HCT116 (cell line): ENCODE results near the gene CLN6.

Experiments
- EZH2phosphoT487 ChIP-seq: fragments of 200-600 bp; IDR thresholded peaks from 2 replicates; pipeline ENCODE4 v1.6.1; 2018; ENCODE audit warnings: antibody characterized with exemption, borderline replicate concordance
- POLR2A ChIP-seq: IDR thresholded peaks from 2 replicates; pipeline ENCODE4 v1.7.0; 2011; ENCODE audit warnings: borderline replicate concordance; ENCODE audit not compliant: insufficient read depth, insufficient read length; ENCODE audit errors: extremely low read depth
- POLR2AphosphoS5 ChIP-seq: IDR thresholded peaks from 2 replicates; pipeline ENCODE4 v1.6.1; 2011; ENCODE audit warnings: mild to moderate bottlenecking, low read depth, low read length, moderate library complexity
- RAD21 ChIP-seq: IDR thresholded peaks from 2 replicates; pipeline ENCODE4 v1.6.1; 2012; ENCODE audit warnings: low read depth, mild to moderate bottlenecking
- SIN3A ChIP-seq: IDR thresholded peaks from 2 replicates; pipeline ENCODE4 v1.6.1; 2012; ENCODE audit warnings: low read depth
- TCF7L2 ChIP-seq: IDR thresholded peaks from 2 replicates; pipeline ENCODE4 v1.7.0; 2011; ENCODE audit warnings: borderline replicate concordance, inconsistent platforms; ENCODE audit not compliant: insufficient read depth, insufficient read length; ENCODE audit errors: extremely low read depth
- TF ChIP-seq, protein P1 (sequence below), 3 experiments: fragments of 200-600 bp in 1 of 3; sonication (generic) in 1 of 3; IDR thresholded peaks in 2 of 3; conservative IDR thresholded peaks in 1 of 3; 2 replicates each; pipeline ENCODE4 v1.5.1; 2012 to 2017; ENCODE audit warnings: low read depth in 2 of 3, low read length in 2 of 3, antibody characterized with exemption in 1 of 3, borderline replicate concordance in 1 of 3, control low read depth in 1 of 3, mild to moderate bottlenecking in 1 of 3, mixed read lengths in 1 of 3, mixed run types in 1 of 3, moderate library complexity in 1 of 3; ENCODE audit not compliant: insufficient read depth in 1 of 3
- TF ChIP-seq, protein P2 (sequence below): IDR thresholded peaks from 2 replicates; pipeline ENCODE4 v1.6.1; 2012

DNA sequence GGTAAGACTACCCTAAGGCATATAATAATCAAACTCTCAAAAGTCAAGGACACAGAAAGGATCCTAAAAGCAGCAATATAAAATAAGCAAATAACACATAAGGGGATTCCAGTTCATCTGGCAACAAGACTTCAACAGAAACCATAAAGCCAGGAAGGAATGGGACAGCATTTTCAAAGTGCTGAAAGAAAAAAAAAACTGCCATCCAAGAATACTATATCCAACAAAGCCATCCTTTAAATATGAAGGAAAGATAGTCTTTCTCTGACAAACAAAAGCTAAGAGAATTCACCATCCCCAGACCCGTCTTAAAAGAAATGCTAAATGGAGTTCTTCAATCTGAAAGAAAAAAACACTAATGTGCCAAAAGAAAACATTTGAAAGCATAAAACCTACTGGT is 14.7 kb upstream of the CLN6 start:
- TF ChIP-seq, protein P1, sequence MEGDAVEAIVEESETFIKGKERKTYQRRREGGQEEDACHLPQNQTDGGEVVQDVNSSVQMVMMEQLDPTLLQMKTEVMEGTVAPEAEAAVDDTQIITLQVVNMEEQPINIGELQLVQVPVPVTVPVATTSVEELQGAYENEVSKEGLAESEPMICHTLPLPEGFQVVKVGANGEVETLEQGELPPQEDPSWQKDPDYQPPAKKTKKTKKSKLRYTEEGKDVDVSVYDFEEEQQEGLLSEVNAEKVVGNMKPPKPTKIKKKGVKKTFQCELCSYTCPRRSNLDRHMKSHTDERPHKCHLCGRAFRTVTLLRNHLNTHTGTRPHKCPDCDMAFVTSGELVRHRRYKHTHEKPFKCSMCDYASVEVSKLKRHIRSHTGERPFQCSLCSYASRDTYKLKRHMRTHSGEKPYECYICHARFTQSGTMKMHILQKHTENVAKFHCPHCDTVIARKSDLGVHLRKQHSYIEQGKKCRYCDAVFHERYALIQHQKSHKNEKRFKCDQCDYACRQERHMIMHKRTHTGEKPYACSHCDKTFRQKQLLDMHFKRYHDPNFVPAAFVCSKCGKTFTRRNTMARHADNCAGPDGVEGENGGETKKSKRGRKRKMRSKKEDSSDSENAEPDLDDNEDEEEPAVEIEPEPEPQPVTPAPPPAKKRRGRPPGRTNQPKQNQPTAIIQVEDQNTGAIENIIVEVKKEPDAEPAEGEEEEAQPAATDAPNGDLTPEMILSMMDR (IDR thresholded peaks at IDR 0.05 in 2 of 3, conservative IDR thresholded peaks at IDR 0.05 in 1 of 3; ENCODE audit: borderline replicate concordance in 1 of 3, insufficient read depth in 1 of 3, low read depth in 2 of 3, low read length in 2 of 3): no peak
- TF ChIP-seq TCF7L2 (no peak), SIN3A (no peak), EZH2phosphoT487 (no peak), RAD21 (no peak), POLR2AphosphoS5 (no peak), POLR2A (no peak)
- TF ChIP-seq, protein P2, sequence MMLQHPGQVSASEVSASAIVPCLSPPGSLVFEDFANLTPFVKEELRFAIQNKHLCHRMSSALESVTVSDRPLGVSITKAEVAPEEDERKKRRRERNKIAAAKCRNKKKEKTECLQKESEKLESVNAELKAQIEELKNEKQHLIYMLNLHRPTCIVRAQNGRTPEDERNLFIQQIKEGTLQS: no peak
